HL-60 (cell line): ENCODE measurements around the gene HMCN1.

Experiments used
- DNase-seq, 2 experiments: peaks; one replicate each; pipeline ENCODE4 v3.0.0-alpha.2; 2010 to 2020; ENCODE audit warnings: low read depth in 1 of 2, low spot score in 1 of 2
- H3K27ac ChIP-seq: fragments of 250-450 bp; sonication (Bioruptor Pico); replicated peaks from 2 replicates; pipeline ENCODE4 v1.5.1; 2020; ENCODE audit warnings: mild to moderate bottlenecking, moderate library complexity
- H3K27me3 ChIP-seq: fragments of 250-450 bp; sonication (Bioruptor Pico); 2 replicates; pipeline ENCODE4 v1.5.1; 2021; ENCODE audit warnings: mild to moderate bottlenecking, moderate library complexity; ENCODE audit not compliant: insufficient read depth, poor library complexity, severe bottlenecking
- H3K4me3 ChIP-seq: replicated peaks from 2 replicates; pipeline ENCODE4 v1.5.1; 2011; ENCODE audit warnings: mild to moderate bottlenecking, control low read depth, low read length; ENCODE audit not compliant: insufficient read depth
- GABPA ChIP-seq: IDR thresholded peaks from 2 replicates; pipeline ENCODE4 v1.6.1; 2012; ENCODE audit warnings: low read depth
- POLR2AphosphoS5 ChIP-seq: IDR thresholded peaks from 2 replicates; pipeline ENCODE4 v1.6.1; 2012; ENCODE audit warnings: low read depth
- SPI1 ChIP-seq: IDR thresholded peaks from 2 replicates; pipeline ENCODE4 v1.6.1; 2012; ENCODE audit warnings: low read depth, mild to moderate bottlenecking, borderline replicate concordance
- TF ChIP-seq, protein P1 (sequence below): IDR thresholded peaks from 2 replicates; pipeline ENCODE4 v1.6.1; 2012; ENCODE audit warnings: low read depth; ENCODE audit not compliant: insufficient replicate concordance
- TF ChIP-seq, protein P2 (sequence below): IDR thresholded peaks from one replicate; pipeline ENCODE4 v1.5.1; 2011; ENCODE audit warnings: low read length, control low read depth, inconsistent platforms; ENCODE audit not compliant: insufficient read depth

Gene HMCN1

GRCh38 chr1:186144505-186144904 is 410.3 kb downstream of the HMCN1 start:
- Histone ChIP-seq H3K4me3 (no peak overlapping the region), H3K27me3 (no peaks in the 10 kb centered on the region), H3K27ac (no peak overlapping the region)
- no peak for TF ChIP-seq GABPA
- TF ChIP-seq SPI1 = no peak
- no peak for TF ChIP-seq POLR2AphosphoS5
- TF ChIP-seq, protein P1, sequence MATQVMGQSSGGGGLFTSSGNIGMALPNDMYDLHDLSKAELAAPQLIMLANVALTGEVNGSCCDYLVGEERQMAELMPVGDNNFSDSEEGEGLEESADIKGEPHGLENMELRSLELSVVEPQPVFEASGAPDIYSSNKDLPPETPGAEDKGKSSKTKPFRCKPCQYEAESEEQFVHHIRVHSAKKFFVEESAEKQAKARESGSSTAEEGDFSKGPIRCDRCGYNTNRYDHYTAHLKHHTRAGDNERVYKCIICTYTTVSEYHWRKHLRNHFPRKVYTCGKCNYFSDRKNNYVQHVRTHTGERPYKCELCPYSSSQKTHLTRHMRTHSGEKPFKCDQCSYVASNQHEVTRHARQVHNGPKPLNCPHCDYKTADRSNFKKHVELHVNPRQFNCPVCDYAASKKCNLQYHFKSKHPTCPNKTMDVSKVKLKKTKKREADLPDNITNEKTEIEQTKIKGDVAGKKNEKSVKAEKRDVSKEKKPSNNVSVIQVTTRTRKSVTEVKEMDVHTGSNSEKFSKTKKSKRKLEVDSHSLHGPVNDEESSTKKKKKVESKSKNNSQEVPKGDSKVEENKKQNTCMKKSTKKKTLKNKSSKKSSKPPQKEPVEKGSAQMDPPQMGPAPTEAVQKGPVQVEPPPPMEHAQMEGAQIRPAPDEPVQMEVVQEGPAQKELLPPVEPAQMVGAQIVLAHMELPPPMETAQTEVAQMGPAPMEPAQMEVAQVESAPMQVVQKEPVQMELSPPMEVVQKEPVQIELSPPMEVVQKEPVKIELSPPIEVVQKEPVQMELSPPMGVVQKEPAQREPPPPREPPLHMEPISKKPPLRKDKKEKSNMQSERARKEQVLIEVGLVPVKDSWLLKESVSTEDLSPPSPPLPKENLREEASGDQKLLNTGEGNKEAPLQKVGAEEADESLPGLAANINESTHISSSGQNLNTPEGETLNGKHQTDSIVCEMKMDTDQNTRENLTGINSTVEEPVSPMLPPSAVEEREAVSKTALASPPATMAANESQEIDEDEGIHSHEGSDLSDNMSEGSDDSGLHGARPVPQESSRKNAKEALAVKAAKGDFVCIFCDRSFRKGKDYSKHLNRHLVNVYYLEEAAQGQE = no peak
- TF ChIP-seq, protein P2, sequence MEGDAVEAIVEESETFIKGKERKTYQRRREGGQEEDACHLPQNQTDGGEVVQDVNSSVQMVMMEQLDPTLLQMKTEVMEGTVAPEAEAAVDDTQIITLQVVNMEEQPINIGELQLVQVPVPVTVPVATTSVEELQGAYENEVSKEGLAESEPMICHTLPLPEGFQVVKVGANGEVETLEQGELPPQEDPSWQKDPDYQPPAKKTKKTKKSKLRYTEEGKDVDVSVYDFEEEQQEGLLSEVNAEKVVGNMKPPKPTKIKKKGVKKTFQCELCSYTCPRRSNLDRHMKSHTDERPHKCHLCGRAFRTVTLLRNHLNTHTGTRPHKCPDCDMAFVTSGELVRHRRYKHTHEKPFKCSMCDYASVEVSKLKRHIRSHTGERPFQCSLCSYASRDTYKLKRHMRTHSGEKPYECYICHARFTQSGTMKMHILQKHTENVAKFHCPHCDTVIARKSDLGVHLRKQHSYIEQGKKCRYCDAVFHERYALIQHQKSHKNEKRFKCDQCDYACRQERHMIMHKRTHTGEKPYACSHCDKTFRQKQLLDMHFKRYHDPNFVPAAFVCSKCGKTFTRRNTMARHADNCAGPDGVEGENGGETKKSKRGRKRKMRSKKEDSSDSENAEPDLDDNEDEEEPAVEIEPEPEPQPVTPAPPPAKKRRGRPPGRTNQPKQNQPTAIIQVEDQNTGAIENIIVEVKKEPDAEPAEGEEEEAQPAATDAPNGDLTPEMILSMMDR = no peak
- DNase-seq = no peak

DNA sequence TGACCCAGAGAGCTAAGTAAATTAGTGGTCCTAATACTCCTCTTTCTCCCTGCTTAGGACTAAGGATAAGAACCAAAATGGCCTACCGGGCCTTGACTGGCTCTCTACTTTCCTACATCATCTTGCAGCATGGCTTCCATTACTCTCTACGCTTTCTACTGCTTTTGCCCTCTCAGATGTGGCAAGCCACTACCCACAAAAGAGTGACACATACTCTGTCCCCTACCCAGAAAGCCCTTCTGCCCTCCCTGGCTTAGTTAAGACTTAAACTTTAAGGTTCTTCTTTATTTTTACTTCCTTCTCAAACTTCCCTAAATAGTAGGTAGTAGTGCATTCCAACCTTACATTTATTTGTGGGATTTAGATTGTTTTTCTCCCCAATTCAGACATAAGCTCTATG is 412.8 kb downstream of the HMCN1 start:
- no peak for TF ChIP-seq GABPA
- Histone ChIP-seq H3K27me3 (no peaks in the 10 kb centered on the region), H3K27ac (no peak overlapping the region), H3K4me3 (no peak overlapping the region)
- DNase-seq = peak; percentile 31 to 85

GRCh38 chr1:186149591-186149990 is 415.4 kb downstream of the HMCN1 start:
- Histone ChIP-seq H3K4me3 (no peak overlapping the region), H3K27me3 (no peaks in the 10 kb centered on the region), H3K27ac (no peak overlapping the region)
- no peak for DNase-seq
- TF ChIP-seq, protein P1 = no peak
- TF ChIP-seq GABPA (no peak), SPI1 (no peak), POLR2AphosphoS5 (no peak)
- TF ChIP-seq, protein P2 = no peak

- H3K27ac ChIP-seq = no peak overlapping the region
These were observed 418.0 kb downstream of the HMCN1 start for GRCh38 chr1:186152227-186152619.

More at GRCh38 chr1:186152227-186152619, 418.0 kb downstream of the HMCN1 start:
- DNase-seq = no peak
- Histone ChIP-seq H3K27me3 (no peaks in the 10 kb centered on the region), H3K4me3 (no peak overlapping the region)
- TF ChIP-seq GABPA = no peak
- TF ChIP-seq, protein P1 = no peak
- TF ChIP-seq, protein P2 = no peak
- no peak for TF ChIP-seq POLR2AphosphoS5
- TF ChIP-seq SPI1 = no peak
